HepG2 (cell line): Measurements from ENCODE around the gene BBIP1. TPM values are rescaled to one million over a fixed set of nuclear protein-coding genes. Genes with fewer than 3 reads are reported as not detected.

Source experiments
- ATAC-seq: fragments of 200-7000 bp; cut with Tn5 transposase; 3 replicates; pipeline ENCODE4 v1.9.1; 2020; ENCODE audit warnings: mild to moderate bottlenecking, moderate library complexity
- BruUV-seq: library from RNA; stranded (reverse); fragments of 400-500 nt; replicated peaks from 2 replicates; lab custom pipeline; 2021; lab: Mats Ljungman, UMichigan
- CTCF ChIA-PET: fragments of 300-600 bp; formaldehyde crosslinking; extraction: SDS; loops from one replicate; lab custom pipeline; 2021; ENCODE audit warnings: low total read pairs, inconsistent platforms, low intra/inter-chr PET ratio; lab: Yijun Ruan, JAX
- POLR2A ChIA-PET: fragments of 350-600 bp; sonication (Branson Sonifier 250); formaldehyde crosslinking; loops from one replicate; lab custom pipeline; 2020; ENCODE audit warnings: antibody characterized with exemption, inconsistent platforms; lab: Yijun Ruan, JAX
- DNase-seq: peaks from one replicate; pipeline ENCODE4 v3.0.0-alpha.2; 2015; ENCODE audit warnings: low spot score
- FAIRE-seq: peaks from 3 replicates; lab custom pipeline; 2011; peaks lifted over from hg19 to GRCh38; lab: Jason Lieb, UNC
- H2AFZ ChIP-seq: one replicate; pipeline ENCODE4 v1.6.1; 2011; ENCODE audit warnings: low read length, inconsistent platforms
- H3K27ac ChIP-seq: fragments of 300-600 bp; 3 replicates; pipeline ENCODE4 v1.8.0; 2011; ENCODE audit warnings: mixed run types, mild to moderate bottlenecking, mixed read lengths, low read length, inconsistent platforms; ENCODE audit not compliant: insufficient read depth; ENCODE audit errors: extremely low read length
- H3K27me3 ChIP-seq, 2 experiments: fragments of 200-600 bp in 1 of 2; 2 replicates in 1 of 2; 3 replicates in 1 of 2; pipeline versions ENCODE4 v1.6.0 to v1.8.0; 2011; ENCODE audit warnings: low read length in 2 of 2, mild to moderate bottlenecking in 2 of 2, moderate library complexity in 2 of 2, inconsistent platforms in 1 of 2; ENCODE audit not compliant: insufficient read depth in 2 of 2, control insufficient read depth in 1 of 2
- H3K36me3 ChIP-seq, 2 experiments: fragments of 200-600 bp in 1 of 2; replicated peaks in 1 of 2; 2 replicates in 1 of 2; 3 replicates in 1 of 2; pipeline versions ENCODE4 v1.5.1 to v1.8.0; 2011; ENCODE audit warnings: low read length in 2 of 2, inconsistent platforms in 1 of 2; ENCODE audit not compliant: insufficient read depth in 2 of 2, control insufficient read depth in 1 of 2
- H3K4me1 ChIP-seq: 2 replicates; pipeline ENCODE4 v1.5.1; 2012; ENCODE audit warnings: low read length, inconsistent platforms; ENCODE audit not compliant: insufficient read depth
- H3K4me2 ChIP-seq: 2 replicates; pipeline ENCODE4 v1.6.0; 2011; ENCODE audit warnings: low read depth, low read length, inconsistent platforms
- H3K4me3 ChIP-seq, 3 experiments: fragments of 200-600 bp in 1 of 3; sonication (generic), shearing (Covaris generic) in 1 of 3; replicated peaks in 1 of 3; 2 replicates each; pipeline ENCODE4 v1.5.1; 2011 to 2016; ENCODE audit warnings: low read length in 3 of 3, inconsistent platforms in 2 of 3, low read depth in 2 of 3, mild to moderate bottlenecking in 2 of 3, control low read depth in 1 of 3, mixed read lengths in 1 of 3; ENCODE audit not compliant: insufficient read depth in 1 of 3
- H3K79me2 ChIP-seq: one replicate; pipeline ENCODE4 v1.6.1; 2011; ENCODE audit warnings: low read length, inconsistent platforms; ENCODE audit not compliant: insufficient read depth
- H3K9ac ChIP-seq: 2 replicates; pipeline ENCODE4 v1.6.0; 2011; ENCODE audit warnings: mild to moderate bottlenecking, low read depth, low read length, inconsistent platforms; ENCODE audit not compliant: insufficient read depth
- H3K9me3 ChIP-seq: 2 replicates; pipeline ENCODE4 v1.5.1; 2012; ENCODE audit warnings: mild to moderate bottlenecking, low read length
- H4K20me1 ChIP-seq: 2 replicates; pipeline ENCODE4 v1.6.0; 2011; ENCODE audit warnings: inconsistent platforms, mild to moderate bottlenecking, low read length, moderate library complexity; ENCODE audit not compliant: insufficient read depth
- ATF7-NPFF ChIP-seq: sonication (generic); formaldehyde crosslinking; IDR thresholded peaks from 2 replicates; pipeline ENCODE4 v1.8.1; 2023; ENCODE audit warnings: mild to moderate bottlenecking, low read depth, missing genetic modification reagents, moderate library complexity
- JUND ChIP-seq: sonication (generic); formaldehyde crosslinking; IDR thresholded peaks from 2 replicates; pipeline ENCODE4 v1.8.0; 2022; ENCODE audit warnings: mild to moderate bottlenecking, missing genetic modification reagents
- POGZ ChIP-seq: sonication (generic); formaldehyde crosslinking; IDR thresholded peaks from 2 replicates; pipeline ENCODE4 v1.4.0; 2020; ENCODE audit warnings: mild to moderate bottlenecking, missing genetic modification reagents
- POLR2A ChIP-seq, 2 experiments: IDR thresholded peaks; 2 replicates each; pipeline ENCODE4 v1.6.1; 2011; ENCODE audit warnings: low read depth in 2 of 2, low read length in 2 of 2, mild to moderate bottlenecking in 1 of 2, moderate library complexity in 1 of 2; ENCODE audit not compliant: insufficient read depth in 1 of 2
- RARA ChIP-seq: IDR thresholded peaks from 2 replicates; pipeline ENCODE4 v1.6.1; 2016; ENCODE audit warnings: missing genetic modification reagents, missing compliant biosample characterization
- RARG ChIP-seq: sonication (generic); formaldehyde crosslinking; IDR thresholded peaks from 2 replicates; pipeline ENCODE4 v1.4.0; 2020; ENCODE audit warnings: low read depth, mild to moderate bottlenecking, missing genetic modification reagents
- RFXAP ChIP-seq: sonication (generic); formaldehyde crosslinking; IDR thresholded peaks from 2 replicates; pipeline ENCODE4 v1.4.0; 2020; ENCODE audit warnings: missing genetic modification reagents, borderline replicate concordance
- SIN3B ChIP-seq: fragments of 150-350 bp; IDR thresholded peaks from 2 replicates; pipeline ENCODE4 v1.6.1; 2014; ENCODE audit warnings: low read length
- SIX4 ChIP-seq: sonication (generic); formaldehyde crosslinking; IDR thresholded peaks from 2 replicates; pipeline ENCODE4 v1.4.0; 2020; ENCODE audit warnings: missing genetic modification reagents
- YY1 ChIP-seq: IDR thresholded peaks from 2 replicates; pipeline ENCODE4 v1.6.1; 2011; ENCODE audit warnings: low read length, low read depth, moderate library complexity, mild to moderate bottlenecking; ENCODE audit not compliant: insufficient read depth, insufficient replicate concordance
- ZBTB21 ChIP-seq: sonication (generic); formaldehyde crosslinking; IDR thresholded peaks from 2 replicates; pipeline ENCODE4 v1.4.0; 2020; ENCODE audit warnings: missing genetic modification reagents
- ZNF160 ChIP-seq: sonication (generic); formaldehyde crosslinking; IDR thresholded peaks from 2 replicates; pipeline ENCODE4 v1.8.0; 2022; ENCODE audit warnings: mild to moderate bottlenecking, inconsistent platforms, missing genetic modification reagents
- ZNF329 ChIP-seq: sonication (generic); formaldehyde crosslinking; IDR thresholded peaks from 2 replicates; pipeline ENCODE4 v1.9.0; 2021; ENCODE audit warnings: low read depth, mild to moderate bottlenecking, missing genetic modification reagents
- ZNF34 ChIP-seq: sonication (generic); formaldehyde crosslinking; IDR thresholded peaks from 2 replicates; pipeline ENCODE4 v1.4.0; 2020; ENCODE audit warnings: mild to moderate bottlenecking, missing genetic modification reagents, borderline replicate concordance
- ZNF432 ChIP-seq: sonication (generic); formaldehyde crosslinking; IDR thresholded peaks from 2 replicates; pipeline ENCODE4 v1.5.0; 2020; ENCODE audit warnings: missing genetic modification reagents, mild to moderate bottlenecking, borderline replicate concordance
- ZNF496 ChIP-seq: sonication (generic); formaldehyde crosslinking; IDR thresholded peaks from 2 replicates; pipeline ENCODE4 v1.8.1; 2023; ENCODE audit warnings: mild to moderate bottlenecking, moderate library complexity, missing genetic modification reagents; ENCODE audit not compliant: insufficient replicate concordance
- ZNF549 ChIP-seq: sonication (generic); formaldehyde crosslinking; IDR thresholded peaks from 2 replicates; pipeline ENCODE4 v1.5.0; 2020; ENCODE audit warnings: missing genetic modification reagents
- ZNF567 ChIP-seq: sonication (generic); formaldehyde crosslinking; IDR thresholded peaks from 2 replicates; pipeline ENCODE4 v1.8.1; 2023; ENCODE audit warnings: mild to moderate bottlenecking, missing genetic modification reagents, borderline replicate concordance
- ZNF652 ChIP-seq: IDR thresholded peaks from 2 replicates; pipeline ENCODE4 v1.6.1; 2016; ENCODE audit warnings: low read depth, borderline replicate concordance
- ZNF674 ChIP-seq: sonication (generic); formaldehyde crosslinking; IDR thresholded peaks from 2 replicates; pipeline ENCODE4 v1.5.0; 2020; ENCODE audit warnings: low read depth, mild to moderate bottlenecking, missing genetic modification reagents
- ZNF780A ChIP-seq: sonication (generic); formaldehyde crosslinking; IDR thresholded peaks from 2 replicates; pipeline ENCODE4 v1.8.0; 2022; ENCODE audit warnings: mild to moderate bottlenecking, missing genetic modification reagents, moderate library complexity
- ZZZ3 ChIP-seq: sonication (generic); formaldehyde crosslinking; IDR thresholded peaks from 2 replicates; pipeline ENCODE4 v1.4.0; 2020; ENCODE audit warnings: missing genetic modification reagents, mild to moderate bottlenecking, borderline replicate concordance
- WGBS: methylation state at CpG from one replicate; pipeline ENCODE4 v1.1.6; 2017; ENCODE audit warnings: low lambda C conversion rate; 5-methylcytosine and 5-hydroxymethylcytosine counted together
- in situ Hi-C: cut with HindIII; loops from 2 replicates; pipeline ENCODE4 v1.10.0; 2017; ENCODE audit warnings: low pct_unique_long_range_greater_than_20kb; ENCODE audit not compliant: extremely low pct_ligation_motif_present
- intact Hi-C: fragments of 100-400 bp; cut with micrococcal nuclease; formaldehyde crosslinking; loops from one replicate; pipeline ENCODE4 v1.10.0; 2022; ENCODE audit not compliant: unreplicated experiment
- polyA plus RNA-seq, 8 experiments: library from polyadenylated mRNA; depleted of rRNA in 3 of 8; stranded (reverse) in 7 of 8; unstranded in 1 of 8; fragments of >200 nt; fragmentation: Illumina TruSeq in 4 of 8; extraction: Trizol in 4 of 8; gene quantifications; 2 replicates each; pipeline versions ENCODE4 v1.2.1 to v1.2.3, GENCODE V29; 2011 to 2016; ENCODE audit warnings: low read depth in 4 of 8, missing spikeins in 1 of 8, mixed read lengths in 1 of 8; ENCODE audit not compliant: insufficient read depth in 1 of 8
- total RNA-seq, 5 experiments: library from RNA; depleted of rRNA; stranded (reverse); fragments of >200 nt; fragmentation: Illumina TruSeq; extraction: Trizol; gene quantifications; 2 replicates each; pipeline ENCODE4 v1.2.3, GENCODE V29; 2016; ENCODE audit warnings: low read depth in 1 of 5
- TF ChIP-seq, protein P1 (sequence below): sonication (generic); formaldehyde crosslinking; IDR thresholded peaks from 2 replicates; pipeline ENCODE4 v1.4.0; 2020; ENCODE audit warnings: missing genetic modification reagents
- TF ChIP-seq, protein P2 (sequence below): sonication (generic); formaldehyde crosslinking; IDR thresholded peaks from 2 replicates; pipeline ENCODE4 v1.4.0; 2020; ENCODE audit warnings: missing genetic modification reagents

BBIP1 gene
- total and polyA plus RNA-seq, 2 of the 13 experiments (the other 11 are each of a cell fraction or from before 2014, with no cell fraction given) = 18.3 to 24.1 TPM

DNA sequence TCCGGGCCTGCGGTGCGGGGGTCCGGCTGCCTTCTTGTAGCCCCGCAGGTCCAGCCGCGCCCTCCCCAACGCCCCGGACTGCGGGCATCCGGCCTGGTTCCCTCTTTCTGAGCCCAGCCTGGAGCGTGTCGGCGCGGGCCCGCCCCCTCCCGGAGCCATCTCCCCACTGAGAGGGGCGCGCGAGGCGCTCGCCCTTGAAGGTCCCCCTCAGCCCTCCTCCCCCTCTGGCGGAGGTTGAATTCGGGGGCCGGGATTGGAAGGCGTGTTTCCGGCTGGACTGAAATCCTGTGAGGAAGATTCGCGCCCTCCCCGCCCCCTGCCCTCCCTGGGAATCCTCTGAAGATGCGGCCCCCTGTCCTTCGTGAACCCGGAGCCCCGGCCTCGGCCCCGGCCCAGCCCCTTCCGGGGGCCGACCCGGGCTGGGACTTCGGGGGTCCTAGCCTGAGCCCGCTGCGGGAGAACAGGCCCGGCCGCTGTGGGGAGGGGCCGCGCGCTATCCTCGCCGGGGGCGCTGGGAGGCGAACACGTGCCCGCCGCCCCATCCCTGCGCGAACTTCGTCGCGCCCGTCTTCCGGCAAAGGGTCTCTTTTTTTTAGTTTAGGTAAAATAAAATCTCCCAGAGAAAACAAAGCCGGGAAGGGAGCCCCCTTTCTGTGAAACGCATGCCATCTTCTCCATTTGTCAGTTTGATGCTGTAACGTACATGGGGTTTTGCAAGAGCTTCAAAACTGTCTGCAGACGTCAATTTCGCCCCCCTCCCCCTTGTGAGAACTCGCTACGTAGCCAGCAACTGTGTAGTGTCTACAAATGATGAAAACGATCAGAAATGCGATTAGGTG, 46.6 kb downstream of the BBIP1 start:
- H3K27ac ChIP-seq = peak overlapping the region; percentile 92
- no peaks in the 10 kb centered on the region for H3K9me3 ChIP-seq
- ATAC-seq = peak; percentile 89
- H3K27me3 ChIP-seq = no peaks in the 10 kb centered on the region
- peaks cover 30% of the 10 kb centered on the region for H3K79me2 ChIP-seq
- H3K4me1 ChIP-seq = peaks cover 44% of the 10 kb centered on the region
- DNase-seq = peak; percentile 69
- no TSS peak for BruUV-seq
- H3K4me2 ChIP-seq = peak overlapping the region; percentile 79
- no peak overlapping the region for H2AFZ ChIP-seq
- FAIRE-seq = peak; percentile 58
- under 1% methylated on average over 19 of the region's 70 CpGs for WGBS
- intact Hi-C loops (loop anchor here (5.0 kb wide), 3 partner anchors 40 to 125 kb away; no protein-coding TSS in a partner anchor), in situ Hi-C loops (no loop called here)
- peaks cover 2 to 5% of the 10 kb centered on the region in 2 experiments; a peak in 2 of 5 replicates for H3K36me3 ChIP-seq
- H4K20me1 ChIP-seq = peaks cover 6% of the 10 kb centered on the region; the same call in 1 of the 2 replicates
- H3K4me3 ChIP-seq = peak overlapping the region; percentile 72 to 82 (median 76)
- peak overlapping the region; percentile 78 for H3K9ac ChIP-seq
- ChIA-PET POLR2A (interaction anchor here (0.8 to 1.9 kb wide), 21 partner anchors 13 to 865 kb away, joined by 3 to 53 read pairs (median 4); partner anchors contain the start of genes ADD3, BBIP1 and SHOC2), CTCF (no interaction called here)
- TF ChIP-seq ZNF329 (CRISPR knock-in tag) (no peak; the same call in 1 of the 2 replicates), JUND (CRISPR knock-in tag) (0 out of 2 replicates have a peak, but pooled peaks have one; percentile 33), ZNF780A (no peak), YY1 (no peak), ZNF432 (CRISPR knock-in tag) (no peak), ZZZ3 (no peak), ZNF496 (CRISPR knock-in tag) (no peak), POLR2A (IDR thresholded peaks at IDR 0.05; ENCODE audit: insufficient read depth in 1 of 2, low read depth in 2 of 2, low read length in 2 of 2) (peak in 1 of 2 experiments; percentile 48; a peak in 3 of 4 replicates), SIN3B (no peak), ZNF567 (CRISPR knock-in tag) (0 out of 2 replicates have a peak, but pooled peaks have one; percentile 63), RFXAP (CRISPR knock-in tag) (no peak), ZNF160 (CRISPR knock-in tag) (no peak), RARG (CRISPR knock-in tag) (no peak), ZNF34 (CRISPR knock-in tag) (no peak), ZNF674 (CRISPR knock-in tag) (no peak), SIX4 (no peak), ZBTB21 (CRISPR knock-in tag) (no peak), ATF7-NPFF (peak; percentile 45; the same call in 1 of the 2 replicates), RARA (peak; percentile 5; the same call in 1 of the 2 replicates), ZNF652 (CRISPR knock-in tag) (no peak), ZNF549 (CRISPR knock-in tag) (no peak), POGZ (CRISPR knock-in tag) (peak; percentile 63)
- TF ChIP-seq, protein P1, sequence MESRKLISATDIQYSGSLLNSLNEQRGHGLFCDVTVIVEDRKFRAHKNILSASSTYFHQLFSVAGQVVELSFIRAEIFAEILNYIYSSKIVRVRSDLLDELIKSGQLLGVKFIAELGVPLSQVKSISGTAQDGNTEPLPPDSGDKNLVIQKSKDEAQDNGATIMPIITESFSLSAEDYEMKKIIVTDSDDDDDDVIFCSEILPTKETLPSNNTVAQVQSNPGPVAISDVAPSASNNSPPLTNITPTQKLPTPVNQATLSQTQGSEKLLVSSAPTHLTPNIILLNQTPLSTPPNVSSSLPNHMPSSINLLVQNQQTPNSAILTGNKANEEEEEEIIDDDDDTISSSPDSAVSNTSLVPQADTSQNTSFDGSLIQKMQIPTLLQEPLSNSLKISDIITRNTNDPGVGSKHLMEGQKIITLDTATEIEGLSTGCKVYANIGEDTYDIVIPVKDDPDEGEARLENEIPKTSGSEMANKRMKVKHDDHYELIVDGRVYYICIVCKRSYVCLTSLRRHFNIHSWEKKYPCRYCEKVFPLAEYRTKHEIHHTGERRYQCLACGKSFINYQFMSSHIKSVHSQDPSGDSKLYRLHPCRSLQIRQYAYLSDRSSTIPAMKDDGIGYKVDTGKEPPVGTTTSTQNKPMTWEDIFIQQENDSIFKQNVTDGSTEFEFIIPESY (CRISPR knock-in tag) = no peak
- TF ChIP-seq, protein P2, sequence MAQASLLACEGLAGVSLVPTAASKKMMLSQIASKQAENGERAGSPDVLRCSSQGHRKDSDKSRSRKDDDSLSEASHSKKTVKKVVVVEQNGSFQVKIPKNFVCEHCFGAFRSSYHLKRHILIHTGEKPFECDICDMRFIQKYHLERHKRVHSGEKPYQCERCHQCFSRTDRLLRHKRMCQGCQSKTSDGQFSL (CRISPR knock-in tag) = no peak; the same call in 1 of the 2 replicates
